GM12891 (cell line): ENCODE data around the gene TBC1D8.

Experiments used
- DNase-seq: peaks from one replicate; pipeline ENCODE4 v3.0.0; 2011; ENCODE audit warnings: low spot score; ENCODE audit not compliant: insufficient read length
- FAIRE-seq: peaks from 2 replicates; lab custom pipeline; 2011; peaks lifted over from hg19 to GRCh38; lab: Jason Lieb, UNC
- PAX5 ChIP-seq: IDR thresholded peaks from 2 replicates; pipeline ENCODE4 v1.6.1; 2011; ENCODE audit warnings: low read length, moderate library complexity, mild to moderate bottlenecking; ENCODE audit not compliant: insufficient read depth, severe bottlenecking
- POLR2A ChIP-seq: IDR thresholded peaks from 2 replicates; pipeline ENCODE4 v1.6.1; 2011; ENCODE audit warnings: low read depth, low read length, control low read depth
- POLR2AphosphoS5 ChIP-seq: IDR thresholded peaks from 2 replicates; pipeline ENCODE4 v1.6.1; 2011; ENCODE audit warnings: low read depth, low read length, control low read depth
- POU2F2 ChIP-seq: IDR thresholded peaks from 2 replicates; pipeline ENCODE4 v1.6.1; 2011; ENCODE audit warnings: low read depth, mild to moderate bottlenecking, control low read depth, low read length, moderate library complexity
- SPI1 ChIP-seq: IDR thresholded peaks from 2 replicates; pipeline ENCODE4 v1.6.1; 2011; ENCODE audit warnings: low read depth, low read length, control low read depth
- TAF1 ChIP-seq: IDR thresholded peaks from 2 replicates; pipeline ENCODE4 v1.6.1; 2011; ENCODE audit warnings: low read depth, low read length, control low read depth

Gene TBC1D8

DNA sequence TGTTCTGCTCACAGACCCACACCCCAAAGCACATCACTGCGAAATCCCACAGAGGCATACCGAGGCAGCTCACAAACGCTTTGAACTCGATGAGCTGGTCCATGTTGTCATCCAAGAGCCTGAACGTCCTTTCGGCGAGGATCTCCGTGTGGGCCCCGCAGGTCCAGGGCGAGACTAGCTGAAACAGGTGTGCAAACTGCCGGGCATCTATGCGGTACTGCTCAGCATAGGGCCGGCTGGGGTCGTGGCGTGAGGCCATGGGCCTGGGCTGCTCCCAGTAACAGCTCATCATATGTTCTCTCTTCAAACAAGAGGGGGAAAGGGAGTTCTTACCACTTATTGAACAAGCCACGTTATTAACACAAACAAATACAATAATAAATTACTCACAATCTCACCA, 129.0 kb downstream of the TBC1D8 start:
- no peak for TF ChIP-seq TAF1
- no peak for TF ChIP-seq SPI1
- no peak for TF ChIP-seq POU2F2
- no peak for TF ChIP-seq PAX5
- TF ChIP-seq POLR2AphosphoS5: no peak
- no peak for TF ChIP-seq POLR2A
- DNase-seq (no peak), FAIRE-seq (no peak)

DNA sequence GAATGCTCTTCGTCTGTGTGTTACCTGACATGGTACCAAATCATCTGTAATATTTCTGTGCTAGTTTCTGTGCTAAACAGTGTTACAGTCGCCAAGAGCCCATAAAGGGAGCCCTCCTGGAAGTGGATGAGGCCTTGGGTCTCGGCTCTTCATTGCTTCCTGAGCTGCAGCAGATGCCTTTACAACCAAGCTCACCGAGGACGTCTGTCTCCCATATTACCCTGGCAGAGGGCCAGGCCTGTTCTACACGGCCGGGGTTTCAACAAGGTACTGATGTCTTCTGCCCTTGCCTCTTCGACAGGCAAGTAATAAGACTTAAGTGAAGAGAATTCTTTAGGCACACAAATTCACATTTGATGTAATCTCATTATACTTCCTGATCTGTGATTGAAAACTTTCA, 132.2 kb downstream of the TBC1D8 start:
- TF ChIP-seq POLR2A (no peak), SPI1 (no peak), POU2F2 (no peak), POLR2AphosphoS5 (no peak), PAX5 (no peak), TAF1 (no peak)
- FAIRE-seq (no peak), DNase-seq (no peak)

DNA sequence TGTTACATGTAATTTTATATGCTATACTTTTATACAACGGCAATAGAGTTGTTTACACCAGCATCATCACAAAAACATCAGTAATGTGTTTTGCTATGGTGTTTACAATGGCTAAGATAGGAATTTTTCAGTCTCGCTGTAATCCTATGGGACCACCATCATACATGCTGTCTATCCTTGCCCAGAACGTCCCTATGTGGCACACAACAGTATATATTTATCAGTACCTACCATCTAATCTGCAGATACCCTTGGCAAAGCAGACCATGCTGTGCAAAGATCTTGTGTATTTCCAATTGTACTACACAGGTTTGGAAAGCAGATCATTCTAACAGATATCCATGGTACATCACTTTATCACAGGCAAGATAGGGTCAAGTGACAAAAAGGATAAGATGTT, 133.8 kb downstream of the TBC1D8 start:
- FAIRE-seq: no peak
- no peak for DNase-seq
- TF ChIP-seq POLR2A: no peak

GRCh38 chr2:101014264-101014857, 136.8 kb downstream of the TBC1D8 start:
- DNase-seq: no peak
- no peak for FAIRE-seq
- no peak for TF ChIP-seq PAX5
- TF ChIP-seq POU2F2: no peak
- no peak for TF ChIP-seq SPI1
- no peak for TF ChIP-seq POLR2AphosphoS5
- no peak for TF ChIP-seq TAF1
- no peak for TF ChIP-seq POLR2A

DNA sequence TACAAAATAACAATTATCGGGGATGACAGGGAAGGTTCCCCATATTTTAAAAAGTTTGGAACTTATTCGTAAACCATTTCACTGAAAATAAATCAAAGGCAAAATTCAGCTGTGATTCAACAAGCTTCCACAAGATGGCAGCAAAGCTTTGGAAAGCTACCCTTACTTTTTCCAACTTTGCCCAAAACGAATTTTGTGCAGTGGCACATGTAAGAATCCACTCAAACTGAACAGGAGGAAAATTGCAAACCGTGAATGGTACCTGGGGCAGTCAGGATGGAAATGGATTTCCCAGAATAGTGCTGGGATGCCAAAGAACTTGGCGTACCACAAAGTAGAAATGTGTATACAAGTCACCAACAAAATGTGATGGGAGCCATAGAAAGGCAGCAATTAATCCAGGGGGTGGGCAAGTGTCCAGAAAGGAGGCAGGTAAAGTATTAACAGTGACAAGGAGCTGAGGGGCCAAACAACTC, 138.4 kb downstream of the TBC1D8 start:
- peak; percentile 51 for FAIRE-seq

GRCh38 chr2:101012054-101012705, 139.0 kb downstream of the TBC1D8 start:
- TF ChIP-seq SPI1 (peak; percentile 78), POLR2AphosphoS5 (no peak)
- DNase-seq (no peak), FAIRE-seq (peak; percentile 59)

More for the DNA sequence above, 138.4 kb downstream of the TBC1D8 start:
- no peak for DNase-seq
- TF ChIP-seq POU2F2 (no peak), POLR2AphosphoS5 (no peak), POLR2A (no peak), PAX5 (no peak), SPI1 (no peak), TAF1 (no peak)

- no peak for DNase-seq
- no peak for TF ChIP-seq POLR2AphosphoS5
- no peak for TF ChIP-seq TAF1
- no peak for TF ChIP-seq PAX5
- no peak for TF ChIP-seq SPI1
- no peak for FAIRE-seq
Observed at GRCh38 chr2:101011152-101011551, 140.0 kb downstream of the TBC1D8 start.

GRCh38 chr2:101007415-101008345, 143.5 kb downstream of the TBC1D8 start:
- no peak for FAIRE-seq
- DNase-seq: no peak
- no peak for TF ChIP-seq POU2F2
- peak; percentile 75 for TF ChIP-seq POLR2A
- peak; percentile 83 for TF ChIP-seq POLR2AphosphoS5

DNA sequence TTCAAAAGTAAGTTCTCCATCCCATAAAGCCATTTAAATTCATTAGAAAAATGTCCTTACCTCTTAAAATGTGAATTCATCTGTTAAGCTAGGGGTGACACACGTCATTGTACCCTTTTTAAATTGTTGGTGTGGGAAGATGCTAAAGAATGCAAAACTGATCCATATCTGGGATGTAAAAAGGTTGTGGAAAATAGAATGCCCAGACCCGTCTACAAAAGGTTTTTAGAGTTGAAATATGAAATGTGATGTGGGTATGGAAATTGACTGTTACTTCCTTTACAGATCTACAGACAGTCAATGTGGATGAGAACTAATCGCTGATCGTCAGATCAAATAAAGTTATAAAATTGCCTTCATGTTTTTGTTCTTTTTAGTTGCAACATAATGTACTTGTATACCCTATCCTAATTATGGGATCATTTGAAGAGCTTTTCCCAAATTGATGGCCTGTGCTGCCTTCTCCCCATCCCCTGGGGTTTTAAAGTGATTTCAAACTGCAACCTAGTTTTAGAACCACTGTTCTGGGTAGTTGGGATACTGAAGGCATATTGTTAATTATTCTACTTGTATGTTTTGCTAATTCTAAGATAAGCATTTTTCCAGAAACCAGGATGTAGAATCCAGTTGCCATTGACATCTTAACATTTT, 145.0 kb downstream of the TBC1D8 start:
- no peak for DNase-seq
- no peak for TF ChIP-seq TAF1
- no peak for FAIRE-seq
